Measurements from ENCODE around the gene SELENOM. TPM values are rescaled to one million over a fixed set of nuclear protein-coding genes. Genes with fewer than 3 reads are reported as not detected.
"Not testable (repeated sequence)": the region's sequence is repeated elsewhere in the genome, so short reads cannot be mapped to it uniquely, and the experiment has no call there.

Gene SELENOM
- polyA plus RNA-seq, 1 donor from 2014 or later: 6.6 TPM

DNA sequence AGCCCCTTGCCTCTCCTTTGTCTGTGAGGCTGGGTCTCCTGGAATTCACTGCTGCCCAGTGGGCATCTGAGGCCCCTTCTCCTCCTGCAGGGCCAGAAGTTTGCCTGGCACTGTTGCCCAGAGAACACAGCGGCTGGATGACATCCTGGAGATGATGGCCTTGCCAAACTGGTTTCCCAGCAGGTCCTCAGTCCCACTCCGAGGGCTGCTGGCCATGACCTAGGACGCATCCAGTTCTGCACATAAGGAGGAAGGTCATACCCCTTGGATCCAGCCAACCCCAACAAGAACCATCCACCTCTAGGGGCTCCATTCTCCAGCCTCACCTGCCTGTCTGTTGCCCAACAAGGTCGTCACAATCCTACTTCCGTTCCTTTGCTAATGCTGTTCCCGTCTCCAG lies 29.7 kb downstream of the SELENOM start:
- Histone ChIP-seq H3K9me3 (ENCODE audit: low read length) (no peaks in the 10 kb centered on the region), H3K79me2 (replicated peaks; ENCODE audit: insufficient read depth, low read length) (no peaks in the 10 kb centered on the region), H3F3A (ENCODE audit: insufficient read depth, low read length, poor library complexity, severe bottlenecking) (no peaks in the 10 kb centered on the region), H3K4me3 (ENCODE audit: low read length) (no peak overlapping the region), H3K9me2 (ENCODE audit: insufficient read depth, low read length) (no peaks in the 10 kb centered on the region), H2AFZ (ENCODE audit: low read depth, low read length) (no peak overlapping the region), H3K36me3 (ENCODE audit: insufficient read depth, low read length) (no peaks in the 10 kb centered on the region), H4K20me1 (ENCODE audit: insufficient read depth) (no peaks in the 10 kb centered on the region), H3K4me2 (ENCODE audit: low read length) (no peak overlapping the region), H3K27ac (ENCODE audit: low read length) (no peak overlapping the region), H3K9ac (ENCODE audit: low read length) (no peak overlapping the region), H3K27me3 (ENCODE audit: insufficient read depth, low read depth, low read length) (no peaks in the 10 kb centered on the region)
- TF ChIP-seq TAF1 (IDR thresholded peaks at IDR 0.05; ENCODE audit: low read depth) (no peak), EZH2 (IDR thresholded peaks at IDR 0.05; ENCODE audit: borderline replicate concordance, insufficient read depth, low read length, poor library complexity, severe bottlenecking) (no peak), RAD21 (conservative IDR thresholded peaks at IDR 0.05) (no peak), POLR2AphosphoS5 (IDR thresholded peaks at IDR 0.05) (no peak), SMC3 (conservative IDR thresholded peaks at IDR 0.05; ENCODE audit: poor library complexity) (no peak), MXI1 (conservative IDR thresholded peaks at IDR 0.05; ENCODE audit: poor library complexity, severe bottlenecking) (no peak)
- TF ChIP-seq, protein P1, sequence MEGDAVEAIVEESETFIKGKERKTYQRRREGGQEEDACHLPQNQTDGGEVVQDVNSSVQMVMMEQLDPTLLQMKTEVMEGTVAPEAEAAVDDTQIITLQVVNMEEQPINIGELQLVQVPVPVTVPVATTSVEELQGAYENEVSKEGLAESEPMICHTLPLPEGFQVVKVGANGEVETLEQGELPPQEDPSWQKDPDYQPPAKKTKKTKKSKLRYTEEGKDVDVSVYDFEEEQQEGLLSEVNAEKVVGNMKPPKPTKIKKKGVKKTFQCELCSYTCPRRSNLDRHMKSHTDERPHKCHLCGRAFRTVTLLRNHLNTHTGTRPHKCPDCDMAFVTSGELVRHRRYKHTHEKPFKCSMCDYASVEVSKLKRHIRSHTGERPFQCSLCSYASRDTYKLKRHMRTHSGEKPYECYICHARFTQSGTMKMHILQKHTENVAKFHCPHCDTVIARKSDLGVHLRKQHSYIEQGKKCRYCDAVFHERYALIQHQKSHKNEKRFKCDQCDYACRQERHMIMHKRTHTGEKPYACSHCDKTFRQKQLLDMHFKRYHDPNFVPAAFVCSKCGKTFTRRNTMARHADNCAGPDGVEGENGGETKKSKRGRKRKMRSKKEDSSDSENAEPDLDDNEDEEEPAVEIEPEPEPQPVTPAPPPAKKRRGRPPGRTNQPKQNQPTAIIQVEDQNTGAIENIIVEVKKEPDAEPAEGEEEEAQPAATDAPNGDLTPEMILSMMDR (IDR thresholded peaks at IDR 0.05; ENCODE audit: poor library complexity, severe bottlenecking): no peak
- TF ChIP-seq, protein P2, sequence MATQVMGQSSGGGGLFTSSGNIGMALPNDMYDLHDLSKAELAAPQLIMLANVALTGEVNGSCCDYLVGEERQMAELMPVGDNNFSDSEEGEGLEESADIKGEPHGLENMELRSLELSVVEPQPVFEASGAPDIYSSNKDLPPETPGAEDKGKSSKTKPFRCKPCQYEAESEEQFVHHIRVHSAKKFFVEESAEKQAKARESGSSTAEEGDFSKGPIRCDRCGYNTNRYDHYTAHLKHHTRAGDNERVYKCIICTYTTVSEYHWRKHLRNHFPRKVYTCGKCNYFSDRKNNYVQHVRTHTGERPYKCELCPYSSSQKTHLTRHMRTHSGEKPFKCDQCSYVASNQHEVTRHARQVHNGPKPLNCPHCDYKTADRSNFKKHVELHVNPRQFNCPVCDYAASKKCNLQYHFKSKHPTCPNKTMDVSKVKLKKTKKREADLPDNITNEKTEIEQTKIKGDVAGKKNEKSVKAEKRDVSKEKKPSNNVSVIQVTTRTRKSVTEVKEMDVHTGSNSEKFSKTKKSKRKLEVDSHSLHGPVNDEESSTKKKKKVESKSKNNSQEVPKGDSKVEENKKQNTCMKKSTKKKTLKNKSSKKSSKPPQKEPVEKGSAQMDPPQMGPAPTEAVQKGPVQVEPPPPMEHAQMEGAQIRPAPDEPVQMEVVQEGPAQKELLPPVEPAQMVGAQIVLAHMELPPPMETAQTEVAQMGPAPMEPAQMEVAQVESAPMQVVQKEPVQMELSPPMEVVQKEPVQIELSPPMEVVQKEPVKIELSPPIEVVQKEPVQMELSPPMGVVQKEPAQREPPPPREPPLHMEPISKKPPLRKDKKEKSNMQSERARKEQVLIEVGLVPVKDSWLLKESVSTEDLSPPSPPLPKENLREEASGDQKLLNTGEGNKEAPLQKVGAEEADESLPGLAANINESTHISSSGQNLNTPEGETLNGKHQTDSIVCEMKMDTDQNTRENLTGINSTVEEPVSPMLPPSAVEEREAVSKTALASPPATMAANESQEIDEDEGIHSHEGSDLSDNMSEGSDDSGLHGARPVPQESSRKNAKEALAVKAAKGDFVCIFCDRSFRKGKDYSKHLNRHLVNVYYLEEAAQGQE (IDR thresholded peaks at IDR 0.05; ENCODE audit: borderline replicate concordance): no peak

DNA sequence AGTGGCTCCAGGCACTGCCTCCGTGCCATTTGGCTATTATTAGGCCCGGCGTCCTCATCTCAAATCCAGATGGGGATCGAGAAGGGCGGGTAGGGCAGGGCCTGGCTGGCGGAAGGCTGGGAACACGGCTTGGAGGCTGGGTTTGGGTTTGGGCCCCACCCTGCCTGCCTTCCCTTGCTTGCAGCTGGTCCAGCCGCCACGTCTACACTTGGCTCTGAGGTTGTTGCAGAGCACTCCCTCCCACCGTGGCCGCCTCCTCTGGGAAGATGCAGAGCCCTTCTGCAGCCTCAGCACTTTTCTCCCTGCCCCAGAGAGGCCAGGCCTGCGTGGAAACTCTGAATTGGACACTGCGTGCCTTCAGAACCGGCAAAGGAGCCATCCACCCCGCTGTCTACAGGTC lies 31.4 kb downstream of the SELENOM start:
- no peaks in the 10 kb centered on the region for H3K27me3 ChIP-seq (ENCODE audit: insufficient read depth, low read depth, low read length)
- H4K20me1 ChIP-seq (ENCODE audit: insufficient read depth): no peaks in the 10 kb centered on the region
- no peak overlapping the region for H3K4me2 ChIP-seq (ENCODE audit: low read length)
- TF ChIP-seq TAF1 (IDR thresholded peaks at IDR 0.05; ENCODE audit: low read depth): no peak
- no peak overlapping the region for H3K4me3 ChIP-seq (ENCODE audit: low read length)
- H2AFZ ChIP-seq (ENCODE audit: low read depth, low read length): no peak overlapping the region
- no peaks in the 10 kb centered on the region for H3F3A ChIP-seq (ENCODE audit: insufficient read depth, low read length, poor library complexity, severe bottlenecking)
- no peaks in the 10 kb centered on the region for H3K36me3 ChIP-seq (ENCODE audit: insufficient read depth, low read length)
- no peaks in the 10 kb centered on the region for H3K9me2 ChIP-seq (ENCODE audit: insufficient read depth, low read length)
- no peak overlapping the region for H3K27ac ChIP-seq (ENCODE audit: low read length)
- no peaks in the 10 kb centered on the region for H3K79me2 ChIP-seq (replicated peaks; ENCODE audit: insufficient read depth, low read length)
- no peaks in the 10 kb centered on the region for H3K9me3 ChIP-seq (ENCODE audit: low read length)
- no peak overlapping the region for H3K9ac ChIP-seq (ENCODE audit: low read length)

DNA sequence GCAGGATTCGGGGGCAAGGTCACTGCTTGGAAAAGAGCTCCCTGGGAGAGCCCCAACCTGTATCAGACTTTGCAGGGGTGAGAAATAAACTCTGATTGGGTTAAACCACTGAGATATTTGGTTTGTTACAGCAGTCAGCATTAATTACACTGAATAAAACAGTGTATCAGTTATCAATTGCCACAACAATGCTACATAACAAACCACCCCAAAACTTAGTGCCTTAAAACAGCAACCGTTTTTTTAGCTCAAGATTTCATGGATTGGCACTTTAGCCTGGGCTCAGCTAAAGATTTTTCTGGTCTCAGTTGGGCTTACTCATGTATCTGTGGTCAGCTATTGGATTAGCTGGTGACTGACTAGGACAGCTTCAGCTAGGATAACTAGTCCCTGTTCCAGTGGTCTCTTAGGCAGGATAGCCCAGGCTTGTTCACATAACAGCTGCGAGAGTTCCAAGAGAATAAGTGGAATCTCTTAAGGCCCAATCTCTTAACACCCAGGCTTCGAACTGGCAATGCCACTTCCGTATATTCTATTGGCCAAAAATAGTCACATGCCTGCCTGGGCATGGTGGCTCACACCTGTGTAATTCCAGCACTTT lies 33.7 kb downstream of the SELENOM start:
- not testable (repeated sequence) for H3K27ac ChIP-seq (ENCODE audit: low read length); H2AFZ ChIP-seq (ENCODE audit: low read depth, low read length); H3K9ac ChIP-seq (ENCODE audit: low read length); H3K9me2 ChIP-seq (ENCODE audit: insufficient read depth, low read length); H3K4me2 ChIP-seq (ENCODE audit: low read length); H4K20me1 ChIP-seq (ENCODE audit: insufficient read depth); H3F3A ChIP-seq (ENCODE audit: insufficient read depth, low read length, poor library complexity, severe bottlenecking); H3K4me3 ChIP-seq (ENCODE audit: low read length); H3K9me3 ChIP-seq (ENCODE audit: low read length); H3K36me3 ChIP-seq (ENCODE audit: insufficient read depth, low read length); H3K79me2 ChIP-seq (replicated peaks; ENCODE audit: insufficient read depth, low read length); H3K27me3 ChIP-seq (ENCODE audit: insufficient read depth, low read depth, low read length)

DNA sequence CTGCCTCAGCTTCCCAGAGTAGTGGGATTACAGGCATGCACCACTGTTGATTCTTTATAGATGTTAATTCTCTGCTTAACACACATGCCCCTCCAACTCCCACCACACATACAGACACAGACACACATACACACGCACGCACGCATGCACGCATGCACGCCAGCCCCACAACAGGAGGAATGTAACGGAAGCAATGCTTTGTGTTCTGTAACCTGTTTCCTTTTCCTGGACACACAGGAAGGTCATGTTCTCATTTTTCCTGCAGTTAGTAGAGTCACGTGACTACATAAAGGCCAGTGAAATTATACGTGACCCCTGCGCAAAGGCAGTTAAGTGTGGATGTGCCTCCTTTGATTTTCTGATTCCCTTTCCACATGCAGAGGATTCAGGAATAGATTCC lies 34.2 kb downstream of the SELENOM start:
- H4K20me1 ChIP-seq (ENCODE audit: insufficient read depth); H2AFZ ChIP-seq (ENCODE audit: low read depth, low read length); H3K4me2 ChIP-seq (ENCODE audit: low read length); H3K9ac ChIP-seq (ENCODE audit: low read length); H3K9me3 ChIP-seq (ENCODE audit: low read length); H3K9me2 ChIP-seq (ENCODE audit: insufficient read depth, low read length); H3K36me3 ChIP-seq (ENCODE audit: insufficient read depth, low read length); H3K27me3 ChIP-seq (ENCODE audit: insufficient read depth, low read depth, low read length); H3K79me2 ChIP-seq (replicated peaks; ENCODE audit: insufficient read depth, low read length); H3K27ac ChIP-seq (ENCODE audit: low read length); H3F3A ChIP-seq (ENCODE audit: insufficient read depth, low read length, poor library complexity, severe bottlenecking); H3K4me3 ChIP-seq (ENCODE audit: low read length): not testable (repeated sequence)

DNA sequence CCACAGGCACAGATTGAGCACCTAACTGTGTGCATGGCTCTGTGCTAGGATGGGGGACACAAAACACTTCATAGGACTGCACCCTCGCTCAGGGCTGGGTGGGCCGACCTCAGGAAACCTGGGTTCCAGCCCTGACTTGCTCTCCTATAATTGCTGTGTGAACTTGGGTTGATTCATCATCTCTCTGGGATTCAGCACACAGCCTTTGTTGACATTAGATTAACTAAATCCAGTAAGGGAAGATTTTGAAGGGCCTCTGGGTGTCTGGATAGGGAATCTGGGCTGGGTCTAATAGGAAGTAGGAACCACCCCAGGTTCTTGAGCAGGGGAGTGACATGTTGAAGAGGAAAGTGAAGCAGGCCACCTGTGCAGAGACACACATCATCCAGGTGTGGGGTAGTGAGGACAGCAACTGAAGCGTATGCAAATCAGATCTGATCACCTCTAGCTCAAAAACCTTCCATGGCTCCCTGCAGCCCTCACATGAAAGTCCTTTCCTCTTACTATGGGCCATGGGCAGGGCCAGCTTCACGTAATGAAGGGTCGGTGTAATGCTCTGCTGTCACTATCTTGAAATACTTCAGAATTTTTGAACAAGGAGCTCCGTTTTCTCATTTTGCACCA lies 37.6 kb downstream of the SELENOM start:
- H3K36me3 ChIP-seq (ENCODE audit: insufficient read depth, low read length); H3K79me2 ChIP-seq (replicated peaks; ENCODE audit: insufficient read depth, low read length); H3K4me3 ChIP-seq (ENCODE audit: low read length); H3K27ac ChIP-seq (ENCODE audit: low read length); H3F3A ChIP-seq (ENCODE audit: insufficient read depth, low read length, poor library complexity, severe bottlenecking); H4K20me1 ChIP-seq (ENCODE audit: insufficient read depth); H3K4me2 ChIP-seq (ENCODE audit: low read length); H3K9me2 ChIP-seq (ENCODE audit: insufficient read depth, low read length); H3K9ac ChIP-seq (ENCODE audit: low read length); H3K9me3 ChIP-seq (ENCODE audit: low read length); H2AFZ ChIP-seq (ENCODE audit: low read depth, low read length); H3K27me3 ChIP-seq (ENCODE audit: insufficient read depth, low read depth, low read length): not testable (repeated sequence)

Data from neural cell (in vitro differentiated cells).